Measurements from ENCODE around the gene EPHB3.

EPHB3 gene

DNA sequence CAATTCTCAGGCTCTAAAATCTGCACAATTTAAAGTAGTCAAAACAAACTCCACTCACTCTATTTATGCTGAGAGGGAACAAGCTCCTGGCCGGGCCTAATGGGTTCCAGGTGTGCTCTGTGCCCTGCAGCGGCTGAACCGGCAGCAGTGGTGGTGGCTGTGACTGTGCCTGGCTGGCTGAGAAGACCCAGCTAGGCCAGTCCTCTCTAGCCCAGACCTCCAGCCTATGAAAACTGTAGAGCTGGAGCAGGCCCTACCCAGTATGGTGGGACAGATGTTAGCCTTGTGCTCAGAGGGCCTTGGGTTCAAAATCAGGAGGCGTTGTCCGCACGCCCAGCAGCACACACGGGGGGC, 37.0 kb downstream of the EPHB3 start:
- H3K9ac ChIP-seq (ENCODE audit: low read length), result no peak overlapping the region
- no peaks in the 10 kb centered on the region for H3K9me3 ChIP-seq (ENCODE audit: low read length)
- no peaks in the 10 kb centered on the region for H4K20me1 ChIP-seq (ENCODE audit: insufficient read depth, low read length)
- H3K4me2 ChIP-seq (ENCODE audit: low read length), result no peak overlapping the region
- no peaks in the 10 kb centered on the region for H3K36me3 ChIP-seq (ENCODE audit: insufficient read depth, low read length)
- H2AFZ ChIP-seq (ENCODE audit: low read length), result no peak overlapping the region
- no peaks in the 10 kb centered on the region for H3K4me1 ChIP-seq (ENCODE audit: insufficient read depth, low read length, severe bottlenecking)
- H3K27me3 ChIP-seq (ENCODE audit: insufficient read depth, low read length), result peaks cover 15% of the 10 kb centered on the region
- no peak overlapping the region for H3K27ac ChIP-seq (ENCODE audit: low read depth, low read length, poor library complexity, severe bottlenecking)
- no peaks in the 10 kb centered on the region for H3K9me2 ChIP-seq (ENCODE audit: low read depth, low read length)
- H3K4me3 ChIP-seq (ENCODE audit: low read depth, low read length, poor library complexity, severe bottlenecking), result no peak overlapping the region
- TF ChIP-seq, protein P1, sequence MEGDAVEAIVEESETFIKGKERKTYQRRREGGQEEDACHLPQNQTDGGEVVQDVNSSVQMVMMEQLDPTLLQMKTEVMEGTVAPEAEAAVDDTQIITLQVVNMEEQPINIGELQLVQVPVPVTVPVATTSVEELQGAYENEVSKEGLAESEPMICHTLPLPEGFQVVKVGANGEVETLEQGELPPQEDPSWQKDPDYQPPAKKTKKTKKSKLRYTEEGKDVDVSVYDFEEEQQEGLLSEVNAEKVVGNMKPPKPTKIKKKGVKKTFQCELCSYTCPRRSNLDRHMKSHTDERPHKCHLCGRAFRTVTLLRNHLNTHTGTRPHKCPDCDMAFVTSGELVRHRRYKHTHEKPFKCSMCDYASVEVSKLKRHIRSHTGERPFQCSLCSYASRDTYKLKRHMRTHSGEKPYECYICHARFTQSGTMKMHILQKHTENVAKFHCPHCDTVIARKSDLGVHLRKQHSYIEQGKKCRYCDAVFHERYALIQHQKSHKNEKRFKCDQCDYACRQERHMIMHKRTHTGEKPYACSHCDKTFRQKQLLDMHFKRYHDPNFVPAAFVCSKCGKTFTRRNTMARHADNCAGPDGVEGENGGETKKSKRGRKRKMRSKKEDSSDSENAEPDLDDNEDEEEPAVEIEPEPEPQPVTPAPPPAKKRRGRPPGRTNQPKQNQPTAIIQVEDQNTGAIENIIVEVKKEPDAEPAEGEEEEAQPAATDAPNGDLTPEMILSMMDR (IDR thresholded peaks at IDR 0.05; ENCODE audit: low read length), result no peak
- no peak for TF ChIP-seq EZH2 (IDR thresholded peaks at IDR 0.05; ENCODE audit: borderline replicate concordance, low read length)
- H3K79me2 ChIP-seq (ENCODE audit: insufficient read depth, low read length), result no peaks in the 10 kb centered on the region
- no peaks in the 10 kb centered on the region for H3F3A ChIP-seq (ENCODE audit: insufficient read depth, low read length)

DNA sequence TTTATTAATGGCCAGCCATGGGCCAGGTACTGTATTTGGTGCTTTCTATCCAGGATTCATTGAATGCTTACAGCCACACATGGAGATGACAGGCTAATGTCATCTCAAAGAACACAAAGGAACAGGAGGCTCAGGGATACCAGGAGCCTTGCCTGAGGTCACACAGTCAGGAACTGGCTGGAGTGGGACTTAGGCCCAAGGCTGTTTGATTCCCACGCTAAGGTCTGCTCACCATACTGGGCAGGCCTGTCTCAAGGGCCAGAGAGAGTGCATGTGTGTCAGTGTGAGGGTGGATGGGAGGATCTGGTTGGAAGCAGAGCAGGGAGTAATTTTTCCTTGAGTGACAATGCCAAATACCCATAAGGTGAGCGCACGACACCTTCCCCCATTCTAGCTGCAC, 37.6 kb downstream of the EPHB3 start:
- H3K4me3 ChIP-seq (ENCODE audit: low read depth, low read length, poor library complexity, severe bottlenecking), result no peak overlapping the region
- H4K20me1 ChIP-seq (ENCODE audit: insufficient read depth, low read length), result no peaks in the 10 kb centered on the region
- H3K9me3 ChIP-seq (ENCODE audit: low read length), result no peaks in the 10 kb centered on the region
- no peaks in the 10 kb centered on the region for H3K4me1 ChIP-seq (ENCODE audit: insufficient read depth, low read length, severe bottlenecking)
- no peak overlapping the region for H3K9ac ChIP-seq (ENCODE audit: low read length)
- no peaks in the 10 kb centered on the region for H3F3A ChIP-seq (ENCODE audit: insufficient read depth, low read length)
- no peaks in the 10 kb centered on the region for H3K36me3 ChIP-seq (ENCODE audit: insufficient read depth, low read length)
- H3K79me2 ChIP-seq (ENCODE audit: insufficient read depth, low read length), result no peaks in the 10 kb centered on the region
- H2AFZ ChIP-seq (ENCODE audit: low read length), result no peak overlapping the region
- no peaks in the 10 kb centered on the region for H3K9me2 ChIP-seq (ENCODE audit: low read depth, low read length)
- TF ChIP-seq EZH2 (IDR thresholded peaks at IDR 0.05; ENCODE audit: borderline replicate concordance, low read length), result no peak
- TF ChIP-seq, protein P1 (IDR thresholded peaks at IDR 0.05; ENCODE audit: low read length), result no peak
- no peak overlapping the region for H3K4me2 ChIP-seq (ENCODE audit: low read length)
- H3K27me3 ChIP-seq (ENCODE audit: insufficient read depth, low read length), result peaks cover 18% of the 10 kb centered on the region
- H3K27ac ChIP-seq (ENCODE audit: low read depth, low read length, poor library complexity, severe bottlenecking), result no peak overlapping the region

DNA sequence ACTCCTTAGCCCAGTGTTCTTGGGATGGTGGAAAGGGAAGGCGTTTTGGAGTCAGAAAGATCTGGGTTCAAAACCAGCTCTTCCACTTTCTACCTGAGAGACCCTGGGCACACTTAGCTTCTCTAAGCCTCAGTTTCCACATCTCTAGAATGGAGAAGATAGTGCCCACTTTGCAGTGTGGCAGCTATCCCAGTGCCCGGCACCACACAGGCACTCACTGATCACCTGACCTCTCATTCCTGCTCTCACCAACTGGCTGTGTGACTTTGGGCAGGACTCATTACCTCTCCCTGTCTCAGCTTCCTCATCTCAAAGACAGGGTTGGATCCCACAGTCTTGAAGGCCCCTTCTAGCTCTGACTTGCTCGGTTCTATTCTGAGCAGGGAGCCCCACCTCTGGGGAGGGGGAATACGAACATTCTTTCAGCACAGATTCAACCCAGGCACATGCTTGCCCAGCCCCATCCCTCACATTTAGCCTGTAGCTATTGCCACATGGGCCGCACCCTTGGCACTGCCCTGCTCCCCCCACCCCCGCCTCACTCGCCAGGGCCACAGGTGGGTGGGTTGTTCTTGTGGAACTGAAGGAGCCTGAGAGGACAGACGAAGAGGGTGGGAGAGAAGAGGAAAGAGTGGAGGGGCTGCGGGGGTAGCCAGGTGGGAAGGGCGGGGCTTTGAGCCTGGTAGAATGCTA, 39.2 kb downstream of the EPHB3 start:
- Histone ChIP-seq H3K9me2 (ENCODE audit: low read depth, low read length) (no peaks in the 10 kb centered on the region), H3K4me2 (ENCODE audit: low read length) (no peak overlapping the region), H3K79me2 (ENCODE audit: insufficient read depth, low read length) (no peaks in the 10 kb centered on the region), H3K27ac (ENCODE audit: low read depth, low read length, poor library complexity, severe bottlenecking) (no peak overlapping the region), H3K4me1 (ENCODE audit: insufficient read depth, low read length, severe bottlenecking) (no peaks in the 10 kb centered on the region), H3K9ac (ENCODE audit: low read length) (no peak overlapping the region), H4K20me1 (ENCODE audit: insufficient read depth, low read length) (no peaks in the 10 kb centered on the region), H3K9me3 (ENCODE audit: low read length) (no peaks in the 10 kb centered on the region), H3K4me3 (ENCODE audit: low read depth, low read length, poor library complexity, severe bottlenecking) (no peak overlapping the region), H3K27me3 (ENCODE audit: insufficient read depth, low read length) (peaks cover 30% of the 10 kb centered on the region), H3F3A (ENCODE audit: insufficient read depth, low read length) (no peaks in the 10 kb centered on the region), H3K36me3 (ENCODE audit: insufficient read depth, low read length) (no peaks in the 10 kb centered on the region), H2AFZ (ENCODE audit: low read length) (no peak overlapping the region)
- TF ChIP-seq, protein P1 (IDR thresholded peaks at IDR 0.05; ENCODE audit: low read length), result no peak
- no peak for TF ChIP-seq EZH2 (IDR thresholded peaks at IDR 0.05; ENCODE audit: borderline replicate concordance, low read length)

Measured in OCI-LY1 (cell line).